ENCODE results near the gene HEMGN. TPM values are rescaled to one million over a fixed set of nuclear protein-coding genes. Genes with fewer than 3 reads are reported as not detected.

HEMGN gene
- total and polyA plus RNA-seq, 2 of the 8 experiments (the other 6 are each of a cell fraction or from before 2014, with no cell fraction given): not detected

GRCh38 chr9:97984188-97985057, 46.5 kb upstream of the HEMGN start (continued):
- no peak for TF ChIP-seq SUZ12 (IDR thresholded peaks at IDR 0.05; ENCODE audit: low read length)
- TF ChIP-seq BRCA1 (IDR thresholded peaks at IDR 0.05; ENCODE audit: low read depth, low read length): no peak
- no peak for TF ChIP-seq MAFK (IDR thresholded peaks at IDR 0.05; ENCODE audit: low read depth, low read length)
- TF ChIP-seq CHD1 (IDR thresholded peaks at IDR 0.05; ENCODE audit: low read depth, low read length): no peak
- no peak for TF ChIP-seq EZH2 (IDR thresholded peaks at IDR 0.05; ENCODE audit: low read depth, low read length, severe bottlenecking)
- peak; percentile 63 for TF ChIP-seq CEBPB (IDR thresholded peaks at IDR 0.05; ENCODE audit: low read depth, low read length)
- TF ChIP-seq CTCF (IDR thresholded peaks at IDR 0.05; ENCODE audit: control extremely low read depth in 1 of 3, insufficient read depth in 1 of 3, low read depth in 1 of 3, low read length in 3 of 3): no peak
- TF ChIP-seq EGR1 (IDR thresholded peaks at IDR 0.05; ENCODE audit: borderline replicate concordance, low read depth, low read length): peak; percentile 59; the same call in 1 of the 2 replicates
- peak; percentile 39; the same call in 1 of the 2 replicates for TF ChIP-seq POLR2AphosphoS5 (IDR thresholded peaks at IDR 0.05; ENCODE audit: low read depth, low read length)
